ENCODE results near the gene SMAD2.
"Not testable (repeated sequence)": the region's sequence is repeated elsewhere in the genome, so short reads cannot be mapped to it uniquely, and the experiment has no call there.

Gene SMAD2

DNA sequence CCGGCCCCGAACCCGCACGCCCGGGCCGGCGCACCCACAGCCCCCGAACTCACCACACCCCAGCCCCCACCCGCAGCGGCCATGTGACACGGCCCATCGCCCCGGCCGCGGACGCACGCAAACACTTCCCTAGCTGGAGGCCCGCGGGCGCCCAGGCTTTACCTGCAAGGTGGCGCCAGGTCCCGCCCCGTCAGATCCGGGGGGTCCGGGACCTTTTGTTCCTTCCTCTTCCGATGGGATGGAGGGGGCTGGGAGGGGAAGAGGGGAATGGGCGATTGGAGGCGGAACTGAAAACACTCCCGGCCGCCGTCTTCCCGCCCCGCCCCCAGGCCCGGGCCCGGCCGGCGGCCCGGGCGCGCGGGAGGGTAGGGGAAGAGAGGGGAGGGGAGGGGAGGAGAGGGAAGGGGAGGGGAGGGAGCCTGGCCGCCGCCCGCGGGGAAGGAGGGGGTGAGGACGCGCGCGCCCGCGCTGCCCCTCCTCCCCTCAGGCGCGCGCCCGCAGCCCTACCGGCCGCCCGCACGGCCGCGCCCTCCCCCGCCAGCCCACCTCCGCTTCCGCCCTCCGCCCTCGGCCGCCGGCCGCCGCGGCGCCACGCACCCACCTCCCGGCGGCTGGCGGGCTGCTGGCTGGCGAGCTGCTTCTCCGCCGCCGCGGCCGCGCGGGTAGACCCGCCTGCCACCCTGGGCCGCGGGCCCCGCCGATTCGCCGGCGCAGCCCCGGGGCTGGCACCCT is at the start of gene SMAD2:
Gene SMAD2 (minus strand): TSS at position 461 of the 732 bp plus-strand sequence. CDS start 33,903 bp downstream, outside the sequence.
- no peaks in the 10 kb centered on the region for H3K27me3 Mint-ChIP-seq
- no peaks in the 10 kb centered on the region for H3K36me3 Mint-ChIP-seq
- peaks cover 33% of the 10 kb centered on the region for H3K4me1 Mint-ChIP-seq
- ATAC-seq (ENCODE audit: low read depth): peak; percentile 70
- H3K27ac Mint-ChIP-seq: peak within 1 kb of the TSS; percentile 90
- no peaks in the 10 kb centered on the region for H3K9me3 Mint-ChIP-seq
- peak within 1 kb of the TSS; percentile 89 for H3K4me3 Mint-ChIP-seq
- DNase-seq (ENCODE audit: low spot score in 2 of 2): peak; percentile 58 to 70

DNA sequence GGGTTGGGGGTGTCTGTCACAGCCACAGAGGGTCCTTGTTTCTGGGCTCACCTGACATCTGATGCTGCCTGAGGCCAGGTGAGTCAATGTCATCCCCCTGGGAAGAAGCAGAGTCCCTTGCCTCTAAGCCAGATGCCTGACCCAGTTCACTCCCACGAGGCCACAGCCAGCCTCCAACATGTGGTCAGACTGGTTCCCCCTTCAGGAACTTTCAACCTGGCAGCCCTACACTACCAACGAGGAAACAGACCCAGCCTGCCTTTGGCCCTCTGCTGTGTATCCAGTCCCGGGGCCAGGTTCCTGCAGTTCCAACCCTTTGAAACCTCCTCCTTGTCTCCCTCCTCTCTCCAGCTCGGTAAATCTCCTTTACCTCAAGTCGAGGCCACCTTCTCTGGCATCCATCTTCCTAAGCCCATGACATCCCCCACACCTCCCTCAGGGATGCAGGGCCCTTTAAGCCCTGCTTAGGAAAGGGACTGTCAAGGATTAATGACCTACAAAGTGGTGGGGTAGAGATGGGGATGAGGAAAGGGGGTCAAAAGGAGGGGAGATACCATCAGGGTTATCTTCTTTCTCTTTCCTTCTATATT is 49.2 kb upstream of the SMAD2 start:
- ATAC-seq (ENCODE audit: low read depth): no peak
- H3K27ac Mint-ChIP-seq: no peak overlapping the region

DNA sequence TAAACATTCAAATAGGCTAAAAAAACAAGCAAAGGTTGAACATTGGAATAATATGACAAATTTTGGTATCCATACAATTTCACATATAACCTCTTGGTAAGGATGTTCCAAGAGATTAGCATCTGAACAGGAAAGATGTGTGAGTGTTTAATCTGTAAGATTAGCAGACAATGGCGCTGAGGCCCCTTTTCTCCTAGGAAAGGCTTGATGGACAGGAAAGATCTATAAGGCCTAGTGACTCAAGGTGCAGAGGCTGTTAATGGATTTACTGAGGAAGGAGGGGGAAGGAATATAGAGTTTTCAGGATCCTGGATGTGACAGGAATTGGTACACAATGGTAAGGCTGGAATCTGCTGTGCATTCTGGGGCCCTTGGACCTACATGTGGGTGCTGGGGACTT is 48.1 kb upstream of the SMAD2 start:
- Mint-ChIP-seq H3K27ac (no peak overlapping the region), H3K9me3 (peaks cover 11% of the 10 kb centered on the region), H3K36me3 (peaks cover 6% of the 10 kb centered on the region), H3K4me1 (peaks cover 4% of the 10 kb centered on the region), H3K4me3 (no peak overlapping the region), H3K27me3 (peaks cover 20% of the 10 kb centered on the region)
- ATAC-seq (ENCODE audit: low read depth) (no peak), DNase-seq (ENCODE audit: low spot score in 2 of 2) (no peak)

More for the DNA sequence above, 49.2 kb upstream of the SMAD2 start:
- peaks cover 20% of the 10 kb centered on the region for H3K27me3 Mint-ChIP-seq
- no peak for DNase-seq (ENCODE audit: low spot score in 2 of 2)
- H3K4me3 Mint-ChIP-seq: no peak overlapping the region
- peaks cover 4% of the 10 kb centered on the region for H3K4me1 Mint-ChIP-seq
- H3K36me3 Mint-ChIP-seq: peaks cover 2% of the 10 kb centered on the region
- H3K9me3 Mint-ChIP-seq: peaks cover 7% of the 10 kb centered on the region

DNA sequence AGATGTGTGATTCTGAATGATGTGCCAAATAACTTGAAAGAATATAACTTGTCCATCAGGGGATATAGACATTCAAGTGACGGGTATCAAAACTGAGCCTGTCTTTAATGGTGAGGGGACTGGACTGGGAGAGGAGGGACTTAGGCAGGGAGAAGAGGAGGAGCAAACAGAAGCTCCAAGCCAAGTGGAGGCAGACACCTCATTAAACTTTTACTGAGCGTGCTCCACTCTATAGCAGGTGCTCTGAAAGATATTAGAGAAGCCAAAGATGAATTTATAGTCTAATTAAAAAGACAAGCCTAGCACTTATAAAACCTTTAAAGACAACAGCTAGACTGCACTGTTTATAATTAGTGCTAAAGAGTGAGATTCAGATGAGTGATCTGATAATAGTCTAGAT is 47.7 kb upstream of the SMAD2 start:
- no peak overlapping the region for H3K27ac Mint-ChIP-seq
- no peak overlapping the region for H3K4me3 Mint-ChIP-seq
- no peak for ATAC-seq (ENCODE audit: low read depth)
- DNase-seq (ENCODE audit: low spot score in 2 of 2): no peak
- H3K4me1 Mint-ChIP-seq: peaks cover 4% of the 10 kb centered on the region
- H3K36me3 Mint-ChIP-seq: peaks cover 6% of the 10 kb centered on the region
- H3K9me3 Mint-ChIP-seq: peaks cover 11% of the 10 kb centered on the region
- H3K27me3 Mint-ChIP-seq: peaks cover 18% of the 10 kb centered on the region

DNA sequence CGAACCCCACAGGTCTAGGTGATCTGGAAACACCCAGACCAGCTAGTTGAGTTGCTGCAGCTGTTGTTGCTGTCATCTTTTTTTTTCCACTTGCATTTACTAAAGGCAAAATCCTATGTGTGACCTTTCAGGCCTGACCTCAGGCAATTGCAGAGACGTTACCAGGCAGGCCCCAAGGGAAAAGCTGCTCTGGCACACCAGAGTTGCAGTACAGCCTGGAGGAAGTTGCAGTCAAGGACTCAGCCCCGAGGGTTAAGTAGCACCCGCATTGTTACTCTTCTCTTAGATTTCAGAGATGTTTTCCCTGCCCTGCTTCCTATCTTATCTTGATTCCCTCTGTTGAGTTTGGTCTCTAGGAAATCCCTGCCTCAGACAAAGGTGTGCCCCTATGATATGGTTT is 45.2 kb upstream of the SMAD2 start:
- H3K36me3 Mint-ChIP-seq: peaks cover 3% of the 10 kb centered on the region
- no peak overlapping the region for H3K27ac Mint-ChIP-seq
- peaks cover 11% of the 10 kb centered on the region for H3K9me3 Mint-ChIP-seq
- peaks cover 12% of the 10 kb centered on the region for H3K27me3 Mint-ChIP-seq
- no peak for DNase-seq (ENCODE audit: low spot score in 2 of 2)
- peak; percentile 45 for ATAC-seq (ENCODE audit: low read depth)
- peaks cover 11% of the 10 kb centered on the region for H3K4me1 Mint-ChIP-seq
- H3K4me3 Mint-ChIP-seq: no peak overlapping the region

DNA sequence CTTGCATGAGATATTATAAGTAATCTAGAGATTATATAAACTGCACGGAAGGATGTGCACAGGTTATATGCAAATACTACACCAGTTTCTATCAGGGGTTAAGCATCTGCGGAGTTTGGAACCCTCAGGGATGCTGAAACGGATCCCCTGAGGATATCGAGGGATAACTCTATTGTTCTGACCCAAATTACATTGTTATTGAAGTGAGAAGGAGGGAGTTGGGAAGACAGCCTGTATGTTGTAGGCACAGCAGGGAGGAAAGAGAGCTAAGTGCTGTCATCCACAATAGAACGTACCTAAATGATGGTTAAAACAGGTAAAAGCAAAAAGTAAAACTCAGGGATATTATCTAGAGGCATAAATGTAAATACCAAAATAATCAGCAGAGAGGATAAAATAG is 44.6 kb upstream of the SMAD2 start:
- Mint-ChIP-seq H3K36me3 (peaks cover 3% of the 10 kb centered on the region), H3K27ac (no peak overlapping the region)

DNA sequence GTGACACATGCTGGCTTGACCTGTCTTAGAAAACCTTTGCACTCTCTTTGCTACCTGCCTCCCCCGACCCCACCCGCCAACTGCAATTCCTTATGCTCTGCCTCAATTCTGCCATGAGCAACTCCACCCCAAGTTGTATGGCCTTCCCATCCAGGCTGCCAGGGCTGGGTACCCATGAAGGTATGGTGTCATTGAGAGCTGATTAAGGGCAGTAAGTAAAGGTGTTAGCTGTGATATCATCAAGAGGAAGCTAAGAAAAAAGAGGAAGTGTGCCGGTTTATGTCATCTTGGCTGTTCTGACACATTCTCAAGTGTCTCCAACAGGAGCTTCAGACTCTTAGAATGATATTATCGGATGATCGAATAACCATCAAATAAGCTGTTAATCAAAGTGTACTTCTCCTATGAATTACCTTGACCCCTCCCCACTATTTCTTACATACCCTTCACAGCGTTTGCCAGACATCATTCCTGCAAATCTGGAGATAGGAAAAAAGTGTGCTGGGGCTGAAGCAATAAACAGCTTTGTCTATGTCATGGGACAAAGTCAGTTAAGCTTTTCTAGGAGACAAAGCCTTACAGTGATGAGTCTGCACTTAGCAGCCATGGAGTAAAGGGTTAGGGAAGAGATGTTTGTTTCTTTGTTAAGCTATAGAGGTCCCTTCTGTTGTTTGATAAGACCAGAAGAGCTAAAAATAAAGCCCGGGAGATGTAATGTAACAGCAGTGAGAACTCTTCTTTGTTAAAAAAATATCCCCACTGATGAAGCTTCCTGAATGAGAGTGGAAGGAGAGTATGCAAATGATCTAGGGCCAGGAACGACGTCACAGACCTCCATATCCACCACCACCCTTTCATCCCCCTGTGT is 40.4 kb upstream of the SMAD2 start:
- H3K4me1 Mint-ChIP-seq: peaks cover 14% of the 10 kb centered on the region
- peaks cover 8% of the 10 kb centered on the region for H3K9me3 Mint-ChIP-seq
- DNase-seq (ENCODE audit: low spot score in 2 of 2) (peak; percentile 20 to 28), ATAC-seq (ENCODE audit: low read depth) (peak; percentile 99)
- H3K36me3 Mint-ChIP-seq: peaks cover 3% of the 10 kb centered on the region
- H3K27me3 Mint-ChIP-seq: peaks cover 10% of the 10 kb centered on the region
- no peak overlapping the region for H3K4me3 Mint-ChIP-seq
- H3K27ac Mint-ChIP-seq: no peak overlapping the region

More for the DNA sequence above, 44.6 kb upstream of the SMAD2 start:
- DNase-seq (ENCODE audit: low spot score in 2 of 2): no peak
- Mint-ChIP-seq H3K9me3 (peaks cover 11% of the 10 kb centered on the region), H3K4me1 (peaks cover 14% of the 10 kb centered on the region), H3K4me3 (no peak overlapping the region), H3K27me3 (peaks cover 12% of the 10 kb centered on the region)
- no peak for ATAC-seq (ENCODE audit: low read depth)

DNA sequence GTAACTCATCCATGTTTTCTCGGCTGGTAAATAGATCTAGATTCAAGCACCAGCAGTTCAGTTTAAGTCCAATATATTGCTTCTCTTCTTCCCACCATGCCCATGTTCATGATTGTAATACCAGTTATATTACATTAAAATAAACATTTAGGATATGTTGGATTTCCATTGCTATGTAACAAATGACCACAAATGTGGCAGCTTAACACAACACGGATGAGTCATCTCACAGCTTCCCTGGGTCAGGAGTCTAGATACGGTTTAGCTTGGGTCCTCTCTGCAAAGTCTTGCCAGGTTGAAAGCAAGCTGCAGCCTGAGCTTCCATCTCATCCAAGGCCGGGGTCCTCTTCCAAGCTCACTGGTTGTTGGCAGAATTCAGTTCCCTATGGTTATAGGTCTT is 39.4 kb upstream of the SMAD2 start:
- Mint-ChIP-seq H3K27me3 (peaks cover 7% of the 10 kb centered on the region), H3K27ac (no peak overlapping the region), H3K4me3 (no peak overlapping the region), H3K9me3 (peaks cover 4% of the 10 kb centered on the region), H3K4me1 (peaks cover 10% of the 10 kb centered on the region), H3K36me3 (peaks cover 3% of the 10 kb centered on the region)
- DNase-seq (ENCODE audit: low spot score in 2 of 2) (no peak), ATAC-seq (ENCODE audit: low read depth) (no peak)

DNA sequence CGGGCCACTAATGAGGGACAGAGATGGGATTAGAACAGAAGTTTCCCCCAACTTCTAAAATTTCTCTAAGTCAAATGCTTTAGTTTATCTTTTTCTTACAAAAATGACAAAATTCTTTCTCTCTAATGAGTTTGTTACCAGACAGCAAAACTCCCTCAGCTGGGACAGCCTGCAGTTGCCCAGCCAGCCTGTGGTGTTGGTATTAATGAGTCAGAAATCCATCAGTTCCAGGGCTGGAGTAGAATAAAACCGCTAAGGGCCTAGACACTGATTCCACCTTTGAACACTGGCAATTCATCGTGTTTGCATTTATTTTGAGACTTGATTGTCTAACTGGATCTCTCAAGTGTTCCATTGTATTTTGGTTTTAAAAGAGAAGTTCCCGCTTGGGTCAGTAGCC is 38.3 kb upstream of the SMAD2 start:
- Mint-ChIP-seq H3K9me3 (no peaks in the 10 kb centered on the region), H3K27me3 (peaks cover 3% of the 10 kb centered on the region), H3K4me1 (peaks cover 10% of the 10 kb centered on the region), H3K36me3 (no peaks in the 10 kb centered on the region), H3K4me3 (no peak overlapping the region), H3K27ac (no peak overlapping the region)
- DNase-seq (ENCODE audit: low spot score in 2 of 2) (no peak), ATAC-seq (ENCODE audit: low read depth) (no peak)

DNA sequence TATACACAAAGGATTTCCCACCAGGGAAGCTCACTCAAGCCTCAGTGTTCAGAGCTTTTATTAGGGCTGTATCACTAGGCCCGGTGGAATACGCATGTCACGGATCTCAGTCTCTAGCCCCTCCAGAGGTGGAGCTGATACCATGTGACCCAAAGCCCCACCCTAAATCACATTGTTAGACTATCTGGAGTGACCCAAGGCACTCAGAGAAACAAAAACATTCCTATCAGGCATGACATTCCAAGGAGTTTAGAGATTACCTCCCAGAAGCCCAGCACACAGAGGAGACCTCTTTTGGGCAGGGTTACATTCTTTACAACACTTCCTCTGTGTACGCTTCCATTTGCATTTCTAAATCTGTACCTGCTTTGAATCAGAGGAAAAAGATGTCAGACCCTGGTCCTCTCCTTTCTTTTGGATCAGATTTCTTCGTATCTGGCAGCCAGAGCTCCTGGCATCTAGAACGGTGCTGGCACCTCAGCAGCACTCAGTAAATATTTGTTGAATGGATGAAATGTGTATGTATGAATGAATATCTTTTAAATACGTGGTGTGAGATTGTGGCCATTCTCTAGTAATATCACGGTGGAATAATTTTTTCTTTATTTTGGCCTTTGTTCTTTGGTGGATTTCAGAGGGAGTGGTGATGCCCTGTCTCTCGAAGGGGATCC is 37.7 kb upstream of the SMAD2 start:
- no peaks in the 10 kb centered on the region for H3K36me3 Mint-ChIP-seq
- ATAC-seq (ENCODE audit: low read depth): no peak
- no peak for DNase-seq (ENCODE audit: low spot score in 2 of 2)
- H3K27me3 Mint-ChIP-seq: peaks cover 3% of the 10 kb centered on the region
- peaks cover 10% of the 10 kb centered on the region for H3K4me1 Mint-ChIP-seq
- no peaks in the 10 kb centered on the region for H3K9me3 Mint-ChIP-seq
- H3K4me3 Mint-ChIP-seq: no peak overlapping the region
- H3K27ac Mint-ChIP-seq: no peak overlapping the region

DNA sequence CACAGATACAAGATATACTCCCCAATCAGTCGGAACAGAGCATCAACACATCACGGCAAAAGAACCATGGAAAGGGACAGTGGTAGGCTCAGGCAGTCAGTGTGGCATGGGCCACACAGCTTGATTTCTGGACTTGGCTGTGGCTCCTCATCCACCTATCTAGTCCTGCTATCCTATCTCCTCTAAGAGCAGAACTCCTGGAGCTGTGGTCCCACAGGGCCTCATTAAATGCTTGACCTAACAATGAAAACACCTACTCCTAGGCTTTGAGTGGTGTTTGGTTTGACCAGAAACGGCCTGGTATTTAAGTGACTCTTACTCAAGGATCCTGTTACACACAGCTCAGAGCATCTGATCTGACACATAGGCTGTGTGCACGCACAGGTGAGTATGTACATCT is 33.6 kb upstream of the SMAD2 start:
- Mint-ChIP-seq H3K27me3 (peaks cover 6% of the 10 kb centered on the region), H3K4me1 (no peaks in the 10 kb centered on the region), H3K4me3 (no peak overlapping the region), H3K36me3 (peaks cover 3% of the 10 kb centered on the region), H3K27ac (no peak overlapping the region), H3K9me3 (peaks cover 15% of the 10 kb centered on the region)
- no peak for DNase-seq (ENCODE audit: low spot score in 2 of 2)
- no peak for ATAC-seq (ENCODE audit: low read depth)

DNA sequence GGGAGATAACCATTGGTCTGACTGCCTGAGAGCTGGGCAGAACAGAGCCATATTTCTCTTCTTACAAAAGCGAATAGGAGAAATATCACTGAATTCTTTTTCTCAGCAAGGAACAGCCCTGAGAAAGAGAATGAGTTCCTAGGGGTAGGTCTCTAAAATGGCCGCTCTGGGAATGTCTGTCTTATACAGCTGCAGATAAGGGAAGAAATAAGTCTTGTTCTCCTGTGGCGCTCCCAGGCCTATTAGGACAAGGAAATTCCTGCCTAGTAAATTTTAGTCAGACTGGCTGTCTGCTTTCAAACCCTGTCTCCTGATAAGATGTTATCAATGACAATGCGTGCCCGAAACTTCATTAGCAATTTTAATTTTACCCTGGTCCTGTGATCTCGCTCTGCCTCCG is 30.5 kb upstream of the SMAD2 start:
- H3K27ac Mint-ChIP-seq; H3K4me3 Mint-ChIP-seq; DNase-seq (ENCODE audit: low spot score in 2 of 2); H3K4me1 Mint-ChIP-seq; H3K36me3 Mint-ChIP-seq; ATAC-seq (ENCODE audit: low read depth): not testable (repeated sequence)
- H3K27me3 Mint-ChIP-seq: peaks cover 15% of the 10 kb centered on the region
- peaks cover 15% of the 10 kb centered on the region for H3K9me3 Mint-ChIP-seq

DNA sequence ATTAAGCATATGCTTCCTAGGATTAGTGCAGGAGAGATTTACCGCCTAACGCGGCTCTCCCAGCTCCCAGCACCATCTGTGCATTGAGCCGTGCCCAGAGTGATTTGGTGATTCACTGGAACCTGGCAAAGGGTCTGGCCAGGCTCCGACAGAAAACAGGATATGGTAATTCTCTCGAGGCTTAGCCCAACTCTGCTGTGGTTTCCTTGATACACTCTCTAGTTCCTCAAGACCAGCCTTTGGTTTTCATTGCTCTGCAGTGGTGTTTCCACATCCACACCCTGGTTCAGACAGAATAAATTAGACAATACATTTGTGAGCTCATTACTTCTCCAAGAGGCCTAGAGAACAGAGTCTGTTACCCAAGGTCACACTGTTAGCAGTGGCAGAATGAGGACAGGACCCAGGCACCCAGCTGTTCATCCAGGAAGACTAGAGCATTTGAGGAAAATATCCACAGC is 23.0 kb upstream of the SMAD2 start:
- DNase-seq (ENCODE audit: low spot score in 2 of 2): peak in 1 of 2 donors; percentile 18
- peaks cover 16% of the 10 kb centered on the region for H3K27me3 Mint-ChIP-seq
- H3K4me1 Mint-ChIP-seq: peaks cover 12% of the 10 kb centered on the region
- no peaks in the 10 kb centered on the region for H3K36me3 Mint-ChIP-seq
- no peak overlapping the region for H3K27ac Mint-ChIP-seq
- ATAC-seq (ENCODE audit: low read depth): peak; percentile 99
- H3K4me3 Mint-ChIP-seq: peak overlapping the region; percentile 64
- H3K9me3 Mint-ChIP-seq: no peaks in the 10 kb centered on the region

Measured in memory B cell (primary cell).